AML-193 (cell line): ENCODE measurements around the gene C4orf50.

Experiments used
- DNase-seq, 2 experiments: peaks; one replicate each; lab custom pipeline; 2025; lab: John Stamatoyannopoulos, UW

The C4orf50 gene

GRCh38 chr4:5921101-5921980 is 96.9 kb downstream of the C4orf50 start:
- no peak for DNase-seq

- no peak for DNase-seq
Observed at GRCh38 chr4:5919571-5919970, 98.7 kb downstream of the C4orf50 start.

DNA sequence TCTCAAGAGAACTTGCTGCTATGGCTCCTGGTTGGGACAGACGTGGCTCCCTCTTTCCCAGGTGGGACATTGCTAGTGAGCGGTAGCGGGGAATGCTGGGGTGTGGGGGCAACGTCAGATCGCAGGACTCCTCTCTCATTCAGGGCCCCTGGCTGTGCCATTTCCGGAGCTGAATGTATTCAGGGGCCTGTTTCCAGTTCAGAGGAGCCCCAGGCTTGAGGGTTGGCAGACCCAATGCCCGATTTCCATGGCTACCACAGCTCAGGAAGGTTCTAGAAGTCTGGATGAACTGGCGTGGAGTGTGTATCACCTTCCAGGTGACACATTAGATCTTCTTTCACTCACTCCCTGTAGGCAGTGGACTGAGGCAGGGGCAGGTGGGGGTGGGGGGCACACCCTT is 99.2 kb downstream of the C4orf50 start:
- DNase-seq: no peak

- no peak for DNase-seq
Observed at GRCh38 chr4:5918331-5918985, 99.8 kb downstream of the C4orf50 start.

DNA sequence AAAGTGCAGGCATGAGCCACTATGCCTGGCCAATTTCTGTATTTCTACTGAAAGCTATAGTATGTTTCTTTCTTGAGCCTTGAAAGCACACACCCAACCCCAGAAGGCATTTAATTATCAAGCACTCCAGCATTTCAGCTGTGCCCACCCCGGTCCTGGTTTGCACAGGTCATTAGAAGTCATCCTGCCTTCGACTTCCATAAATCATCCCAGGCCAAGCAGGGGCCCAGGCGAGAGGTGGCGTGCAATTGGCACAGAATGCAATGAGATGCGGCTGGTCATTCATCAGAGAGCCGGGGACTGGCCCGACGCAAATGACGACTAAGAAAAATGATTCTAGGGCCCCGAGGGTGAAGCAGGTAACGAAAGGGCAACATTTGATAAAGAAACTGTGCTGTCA is 100.6 kb downstream of the C4orf50 start:
- no peak for DNase-seq

GRCh38 chr4:5916229-5916628 is 102.0 kb downstream of the C4orf50 start:
- no peak for DNase-seq

DNA sequence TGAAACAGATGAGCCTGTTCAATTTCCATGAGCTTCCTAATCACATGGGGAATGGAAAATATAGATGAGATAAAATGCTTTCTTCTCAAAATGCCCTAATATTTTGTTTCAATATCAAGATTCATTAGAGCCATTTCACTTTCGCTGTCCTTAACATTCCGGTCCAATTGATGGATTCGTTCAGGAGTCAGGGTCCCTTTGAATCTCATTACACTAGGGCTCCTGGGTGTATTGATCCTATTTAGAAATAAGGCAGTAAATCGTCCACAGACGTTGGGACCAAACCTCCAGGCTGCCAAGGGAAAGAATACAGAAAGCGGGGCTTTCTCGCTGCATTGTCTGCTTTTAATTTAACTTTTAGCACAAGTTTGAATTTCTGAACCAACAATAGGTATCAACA is 104.8 kb downstream of the C4orf50 start:
- no peak for DNase-seq

- DNase-seq: no peak
Observed at GRCh38 chr4:5912614-5913019, 105.6 kb downstream of the C4orf50 start.

DNA sequence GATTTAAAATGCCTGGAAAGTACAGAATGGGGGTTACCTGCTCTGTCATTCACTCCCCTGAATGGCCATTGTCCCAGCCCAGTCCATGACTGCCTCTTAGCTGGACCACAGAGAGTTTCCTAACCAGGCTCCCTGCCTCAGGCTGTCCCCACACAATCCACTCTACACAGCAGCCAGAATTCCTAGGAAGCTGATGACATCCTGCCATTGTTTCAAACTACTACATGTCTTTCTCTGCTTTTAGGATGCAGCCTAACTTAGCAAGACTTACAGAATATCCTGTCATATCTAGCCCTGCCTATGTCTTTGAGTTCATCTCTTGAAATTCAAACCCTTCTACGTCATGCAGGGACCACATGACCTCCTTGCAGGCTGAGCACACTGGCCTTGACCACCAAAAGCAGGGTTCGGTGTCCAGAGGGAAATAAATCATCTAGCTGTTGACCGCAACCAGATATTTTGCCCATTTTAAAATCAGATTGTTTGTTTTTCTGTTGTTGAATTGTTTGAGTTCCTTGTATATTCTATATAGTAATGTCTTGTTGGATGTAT is 109.3 kb downstream of the C4orf50 start:
- DNase-seq: no peak

- no peak for DNase-seq
Observed at GRCh38 chr4:5906191-5906590, 112.0 kb downstream of the C4orf50 start.

- DNase-seq: no peak
Observed at GRCh38 chr4:5905714-5906113, 112.5 kb downstream of the C4orf50 start.

DNA sequence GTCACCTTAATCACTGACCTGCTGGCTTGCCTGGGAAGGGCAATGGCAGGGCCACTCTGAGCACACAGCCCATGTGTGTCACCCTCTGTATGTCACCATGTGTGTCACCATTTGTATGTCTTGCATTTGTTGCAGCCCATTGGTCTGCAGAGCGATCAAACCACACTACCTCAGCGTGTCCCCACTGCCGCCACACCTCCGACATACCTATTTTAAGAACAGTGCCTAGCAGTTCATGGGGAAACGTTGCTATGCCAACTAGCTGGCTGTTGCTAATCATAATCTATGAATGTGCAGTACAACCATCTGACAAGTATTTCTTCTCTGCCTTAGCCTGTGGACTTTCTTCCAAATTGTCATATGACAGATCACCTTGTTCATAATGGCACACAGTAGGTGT is 117.4 kb downstream of the C4orf50 start:
- no peak for DNase-seq

- DNase-seq: no peak
Observed at GRCh38 chr4:5899881-5900280, 118.3 kb downstream of the C4orf50 start.

- DNase-seq: no peak
Observed at GRCh38 chr4:5899396-5899795, 118.8 kb downstream of the C4orf50 start.

DNA sequence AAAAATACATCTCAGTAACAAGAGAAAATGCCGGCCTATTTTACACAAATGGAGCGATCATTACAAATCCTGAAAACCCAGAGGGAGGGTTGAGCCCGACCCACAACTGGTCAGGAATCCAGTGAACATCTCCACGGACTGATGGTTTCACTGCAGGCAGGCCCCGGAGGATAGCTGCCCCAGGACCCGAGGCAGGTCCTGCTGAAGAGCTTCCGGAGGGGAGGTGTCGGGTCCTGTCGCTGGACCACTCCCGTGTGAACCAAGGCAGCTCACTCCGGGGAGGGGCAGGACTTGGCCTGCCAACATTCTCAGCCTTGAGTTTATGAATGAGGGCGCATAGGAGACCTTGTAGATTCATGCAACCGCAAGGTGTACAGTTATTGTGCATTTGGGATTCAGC is 120.6 kb downstream of the C4orf50 start:
- DNase-seq: no peak

- no peak for DNase-seq
Observed at GRCh38 chr4:5895287-5895686, 122.9 kb downstream of the C4orf50 start.

GRCh38 chr4:5894266-5894665 is 124.0 kb downstream of the C4orf50 start:
- DNase-seq: no peak

DNA sequence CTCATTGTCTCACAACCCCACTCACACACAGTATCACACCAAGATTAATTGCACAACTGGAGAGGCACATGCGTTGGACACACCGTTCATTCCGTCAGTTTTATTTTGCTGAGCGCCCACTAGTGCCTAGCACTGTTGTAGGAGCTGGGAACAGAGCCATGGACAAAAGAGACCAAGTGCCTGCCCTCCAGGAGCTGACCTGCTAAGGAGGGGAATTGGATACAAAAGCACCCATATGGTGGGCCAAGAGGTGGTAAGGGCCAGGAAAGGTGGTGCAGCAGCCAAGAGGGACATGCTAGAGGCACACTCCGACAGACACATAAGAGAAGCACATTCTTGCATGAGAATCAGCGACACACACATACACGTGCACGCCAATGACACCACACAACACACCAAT is 124.6 kb downstream of the C4orf50 start:
- DNase-seq: no peak

GRCh38 chr4:5893004-5893580 is 125.1 kb downstream of the C4orf50 start, which contains the start of gene CRMP1:
TSS of gene CRMP1 (minus strand) at chr4:5893086. CDS start at chr4:5892969, 117 bp downstream.
- no peak for DNase-seq

- no peak for DNase-seq
Observed at GRCh38 chr4:5892323-5893003, 125.8 kb downstream of the C4orf50 start.

GRCh38 chr4:5891563-5892322 is 126.5 kb downstream of the C4orf50 start:
- DNase-seq: no peak
